PFSK-1 (cell line): ENCODE measurements around the gene GPR37L1.

Experiments used
- POLR2AphosphoS5 ChIP-seq: IDR thresholded peaks from 2 replicates; pipeline ENCODE4 v1.6.1; 2012; ENCODE audit warnings: low read depth, mild to moderate bottlenecking, control low read depth, low read length, moderate library complexity
- REST ChIP-seq, 2 experiments: IDR thresholded peaks; 2 replicates each; pipeline versions ENCODE4 v1.6.1 to v1.8.0; 2011 to 2012; ENCODE audit warnings: low read depth in 2 of 2, low read length in 2 of 2, control low read depth in 1 of 2, inconsistent platforms in 1 of 2, mild to moderate bottlenecking in 1 of 2, moderate library complexity in 1 of 2; ENCODE audit not compliant: insufficient read depth in 1 of 2
- SIN3A ChIP-seq: IDR thresholded peaks from 2 replicates; pipeline ENCODE4 v1.6.1; 2012; ENCODE audit warnings: mild to moderate bottlenecking, low read length, moderate library complexity, borderline replicate concordance; ENCODE audit not compliant: insufficient read depth
- TAF1 ChIP-seq: IDR thresholded peaks from 2 replicates; pipeline ENCODE4 v1.6.1; 2012; ENCODE audit warnings: low read length, control low read depth, borderline replicate concordance; ENCODE audit not compliant: insufficient read depth

GRCh38 chr1:202170726-202171125, 48.0 kb downstream of the GPR37L1 start:
- no peak for TF ChIP-seq POLR2AphosphoS5
- TF ChIP-seq TAF1: no peak
- no peak for TF ChIP-seq REST (IDR thresholded peaks at IDR 0.05; ENCODE audit: insufficient read depth in 1 of 2, low read depth in 2 of 2, low read length in 2 of 2)
- TF ChIP-seq SIN3A: no peak
